CD14-positive monocyte (primary cell): ENCODE measurements around the gene MSI2. TPM values are rescaled to one million over a fixed set of nuclear protein-coding genes. Genes with fewer than 3 reads are reported as not detected.

Experiments used
- DNase-seq, 3 donors: peaks; one replicate each; pipeline ENCODE4 v3.0.0-alpha.2; 2011 to 2022
- H2AFZ ChIP-seq: 2 replicates; pipeline ENCODE4 v1.6.0; 2012; ENCODE audit warnings: mild to moderate bottlenecking, low read depth, low read length, inconsistent platforms; ENCODE audit not compliant: insufficient read depth, poor library complexity, severe bottlenecking
- H3K27ac ChIP-seq, 2 donors: 1 replicate in 1 of 2; 2 replicates in 1 of 2; pipeline ENCODE4 v1.5.1; 2012 to 2013; ENCODE audit warnings: low read length in 2 of 2, control low read depth in 1 of 2, inconsistent platforms in 1 of 2, low read depth in 1 of 2, mild to moderate bottlenecking in 1 of 2
- H3K27me3 ChIP-seq, 2 donors: one replicate each; pipeline versions ENCODE4 v1.6.0 to v1.6.1; 2011 to 2013; ENCODE audit warnings: low read length in 2 of 2; ENCODE audit not compliant: control insufficient read depth in 2 of 2, insufficient read depth in 2 of 2
- H3K36me3 ChIP-seq, 2 donors: replicated peaks in 1 of 2; 1 replicate in 1 of 2; 2 replicates in 1 of 2; pipeline versions ENCODE4 v1.5.1 to v1.6.1; 2012 to 2013; ENCODE audit warnings: low read length in 2 of 2, control low read depth in 1 of 2, inconsistent platforms in 1 of 2, mild to moderate bottlenecking in 1 of 2; ENCODE audit not compliant: insufficient read depth in 2 of 2, control insufficient read depth in 1 of 2
- H3K4me1 ChIP-seq, 2 donors: 1 replicate in 1 of 2; 2 replicates in 1 of 2; pipeline versions ENCODE4 v1.5.1 to v1.6.1; 2012 to 2013; ENCODE audit warnings: low read length in 2 of 2, control low read depth in 1 of 2, inconsistent platforms in 1 of 2, mild to moderate bottlenecking in 1 of 2, moderate library complexity in 1 of 2; ENCODE audit not compliant: insufficient read depth in 2 of 2, control insufficient read depth in 1 of 2
- H3K4me2 ChIP-seq: replicated peaks from 2 replicates; pipeline ENCODE3; 2012; ENCODE audit warnings: low read length, moderate library complexity, mild to moderate bottlenecking; ENCODE audit not compliant: poor library complexity, severe bottlenecking; ENCODE audit errors: extremely low read depth
- H3K4me3 ChIP-seq, 3 experiments: fragments of 200-600 bp in 1 of 3; sonication (generic) in 1 of 3; replicated peaks in 1 of 3; 1 replicate in 2 of 3; 2 replicates in 1 of 3; pipeline ENCODE4 v1.5.1; 2011 to 2013; ENCODE audit warnings: low read length in 3 of 3, mild to moderate bottlenecking in 3 of 3, control low read depth in 2 of 3, low read depth in 2 of 3, inconsistent platforms in 1 of 3, moderate library complexity in 1 of 3
- H3K79me2 ChIP-seq: 2 replicates; pipeline ENCODE4 v1.6.0; 2012; ENCODE audit warnings: mild to moderate bottlenecking, control low read depth, inconsistent platforms, low read length, moderate library complexity; ENCODE audit not compliant: insufficient read depth
- H3K9ac ChIP-seq: 2 replicates; pipeline ENCODE4 v1.6.0; 2017; ENCODE audit warnings: low read length, mild to moderate bottlenecking; ENCODE audit not compliant: insufficient read depth, poor library complexity, severe bottlenecking
- H3K9me3 ChIP-seq, 2 donors: replicated peaks in 1 of 2; 1 replicate in 1 of 2; 2 replicates in 1 of 2; pipeline versions ENCODE4 v1.5.1 to v1.6.1; 2012 to 2013; ENCODE audit warnings: low read length in 2 of 2, control low read depth in 1 of 2; ENCODE audit not compliant: control insufficient read depth in 1 of 2, insufficient read depth in 1 of 2
- H4K20me1 ChIP-seq: 2 replicates; pipeline ENCODE4 v1.6.0; 2012; ENCODE audit warnings: mild to moderate bottlenecking, low read length, control low read depth, moderate library complexity; ENCODE audit not compliant: insufficient read depth
- H3K27ac Mint-ChIP-seq, 7 donors: one replicate each; pipeline ENCODE4 v1.8.0; 2020; ENCODE audit warnings: mild to moderate bottlenecking in 7 of 7, mixed read lengths in 7 of 7, moderate library complexity in 6 of 7, inconsistent platforms in 2 of 7
- H3K27me3 Mint-ChIP-seq, 3 donors: one replicate each; pipeline ENCODE4 v1.8.0; 2021 to 2022; ENCODE audit warnings: low read depth in 3 of 3, mild to moderate bottlenecking in 3 of 3, mixed read lengths in 3 of 3, moderate library complexity in 3 of 3, inconsistent platforms in 1 of 3
- H3K36me3 Mint-ChIP-seq, 2 donors: one replicate each; pipeline ENCODE4 v1.8.0; 2020; ENCODE audit warnings: mixed read lengths in 2 of 2, inconsistent platforms in 1 of 2, mild to moderate bottlenecking in 1 of 2
- H3K4me1 Mint-ChIP-seq: one replicate; pipeline ENCODE4 v1.8.0; 2020; ENCODE audit warnings: mild to moderate bottlenecking, mixed read lengths
- H3K4me3 Mint-ChIP-seq, 2 donors: one replicate each; pipeline ENCODE4 v1.8.0; 2020; ENCODE audit warnings: mild to moderate bottlenecking in 2 of 2, mixed read lengths in 2 of 2, moderate library complexity in 1 of 2
- H3K9me3 Mint-ChIP-seq, 7 donors: one replicate each; pipeline ENCODE4 v1.8.0; 2020 to 2022; ENCODE audit warnings: mixed read lengths in 7 of 7, mild to moderate bottlenecking in 6 of 7, moderate library complexity in 6 of 7, inconsistent platforms in 2 of 7
- WGBS: methylation state at CpG from one replicate; pipeline ENCODE4 v1.1.5; 2013; ENCODE audit warnings: missing lambda C conversion rate; ENCODE audit not compliant: insufficient coverage; 5-methylcytosine and 5-hydroxymethylcytosine counted together
- intact Hi-C, 2 donors: fragments of 100-400 bp; cut with micrococcal nuclease; formaldehyde crosslinking; loops; one replicate each; pipeline versions ENCODE4 v1.15.0 to v1.15.1; 2023
- polyA plus RNA-seq, 3 donors: library from polyadenylated mRNA; depleted of rRNA in 1 of 3; unstranded in 2 of 3; stranded (reverse) in 1 of 3; fragments of 300-500 nt in 2 of 3; fragments of >200 nt in 1 of 3; fragmentation: Illumina TruSeq in 2 of 3; gene quantifications; 1 replicate in 2 of 3; 2 replicates in 1 of 3; pipeline ENCODE4 v1.2.3, GENCODE V29; 2012 to 2021
- TF ChIP-seq, protein P1 (sequence below): fragments of 200-600 bp; IDR thresholded peaks from one replicate; pipeline ENCODE4 v1.8.0; 2022; ENCODE audit warnings: antibody characterized with exemption, mild to moderate bottlenecking

The MSI2 gene
- polyA plus RNA-seq, 3 donors: 0.20 to 6.6 (median 0.37) TPM

DNA sequence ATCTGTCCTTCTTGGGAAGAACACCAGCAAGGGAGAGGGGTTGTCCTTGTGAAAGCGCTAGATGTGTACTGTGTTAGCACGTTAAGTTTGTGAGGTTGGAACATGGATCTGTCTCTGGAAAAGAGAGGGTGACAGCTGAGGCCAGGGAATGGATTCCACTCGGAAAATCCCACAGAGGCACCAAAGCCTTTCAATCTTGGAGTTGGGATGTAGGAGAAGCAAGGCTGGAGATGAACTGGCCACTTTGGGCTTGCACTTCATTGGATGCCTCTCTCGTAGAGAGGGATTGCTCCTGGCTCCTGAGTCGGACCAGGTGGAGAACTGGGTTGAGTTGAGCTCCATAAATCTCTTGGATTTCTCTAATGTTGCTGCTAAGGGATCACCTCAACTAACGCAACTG, 421.5 kb downstream of the MSI2 start:
- Histone ChIP-seq H3K4me3 (no peak overlapping the region), H3K9ac (no peak overlapping the region), H3K27ac (no peak overlapping the region), H3K27me3 (no peaks in the 10 kb centered on the region), H3K9me3 (no peaks in the 10 kb centered on the region), H3K4me2 (no peak overlapping the region), H3K79me2 (no peaks in the 10 kb centered on the region), H2AFZ (no peak overlapping the region), H3K36me3 (peaks cover 2 to 6% of the 10 kb centered on the region in 2 donors), H3K4me1 (no peaks in the 10 kb centered on the region), H4K20me1 (no peaks in the 10 kb centered on the region)
- intact Hi-C loops: loop anchor here in 1 of 2 donors (10.0 kb wide), 1 partner anchor 543 kb away; no protein-coding TSS in a partner anchor
- no peak for DNase-seq
- Mint-ChIP-seq H3K4me3 (no peak overlapping the region), H3K27me3 (no peaks in the 10 kb centered on the region), H3K36me3 (peaks cover 2 to 9% of the 10 kb centered on the region in 2 donors), H3K4me1 (no peaks in the 10 kb centered on the region), H3K27ac (peak overlapping the region in 1 of 7 donors; percentile 3), H3K9me3 (no peaks in the 10 kb centered on the region)
- 98% methylated on average over 3 of the region's 6 CpGs for WGBS
- TF ChIP-seq, protein P1, sequence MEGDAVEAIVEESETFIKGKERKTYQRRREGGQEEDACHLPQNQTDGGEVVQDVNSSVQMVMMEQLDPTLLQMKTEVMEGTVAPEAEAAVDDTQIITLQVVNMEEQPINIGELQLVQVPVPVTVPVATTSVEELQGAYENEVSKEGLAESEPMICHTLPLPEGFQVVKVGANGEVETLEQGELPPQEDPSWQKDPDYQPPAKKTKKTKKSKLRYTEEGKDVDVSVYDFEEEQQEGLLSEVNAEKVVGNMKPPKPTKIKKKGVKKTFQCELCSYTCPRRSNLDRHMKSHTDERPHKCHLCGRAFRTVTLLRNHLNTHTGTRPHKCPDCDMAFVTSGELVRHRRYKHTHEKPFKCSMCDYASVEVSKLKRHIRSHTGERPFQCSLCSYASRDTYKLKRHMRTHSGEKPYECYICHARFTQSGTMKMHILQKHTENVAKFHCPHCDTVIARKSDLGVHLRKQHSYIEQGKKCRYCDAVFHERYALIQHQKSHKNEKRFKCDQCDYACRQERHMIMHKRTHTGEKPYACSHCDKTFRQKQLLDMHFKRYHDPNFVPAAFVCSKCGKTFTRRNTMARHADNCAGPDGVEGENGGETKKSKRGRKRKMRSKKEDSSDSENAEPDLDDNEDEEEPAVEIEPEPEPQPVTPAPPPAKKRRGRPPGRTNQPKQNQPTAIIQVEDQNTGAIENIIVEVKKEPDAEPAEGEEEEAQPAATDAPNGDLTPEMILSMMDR: no peak

DNA sequence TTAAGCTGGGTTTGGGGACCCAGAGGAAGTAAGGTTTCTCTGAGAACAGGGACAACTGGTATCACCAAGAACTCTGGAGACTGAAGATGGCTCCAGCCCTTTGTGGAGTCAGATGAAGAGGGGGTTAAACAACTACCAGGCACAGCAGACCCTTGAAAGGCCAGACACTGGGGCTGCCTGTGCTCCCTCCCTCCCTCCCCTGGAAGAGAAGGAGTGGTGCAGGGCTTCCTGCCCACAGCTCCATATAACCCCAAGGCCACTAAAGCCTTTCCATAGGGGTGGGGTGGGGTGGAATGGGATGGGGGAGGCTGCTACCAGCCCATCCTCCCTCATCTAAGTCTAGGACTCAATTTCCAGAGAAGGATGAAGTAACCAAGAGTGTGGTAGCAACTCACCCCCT, 422.1 kb downstream of the MSI2 start:
- Histone ChIP-seq H4K20me1 (no peaks in the 10 kb centered on the region), H3K27ac (no peak overlapping the region), H3K4me1 (no peaks in the 10 kb centered on the region), H3K4me2 (no peak overlapping the region), H3K79me2 (no peaks in the 10 kb centered on the region), H3K9ac (no peak overlapping the region), H3K36me3 (peaks cover 2 to 6% of the 10 kb centered on the region in 2 donors), H3K9me3 (no peaks in the 10 kb centered on the region), H3K4me3 (no peak overlapping the region), H3K27me3 (no peaks in the 10 kb centered on the region), H2AFZ (no peak overlapping the region)
- DNase-seq: no peak
- Mint-ChIP-seq H3K4me3 (no peak overlapping the region), H3K9me3 (no peaks in the 10 kb centered on the region), H3K36me3 (peaks cover 2 to 11% of the 10 kb centered on the region in 2 donors), H3K27me3 (no peaks in the 10 kb centered on the region), H3K4me1 (no peaks in the 10 kb centered on the region), H3K27ac (no peak overlapping the region)
- intact Hi-C loops: loop anchor here in 1 of 2 donors (10.0 kb wide), 1 partner anchor 544 kb away; no protein-coding TSS in a partner anchor
- TF ChIP-seq, protein P1: no peak
